Adrenal gland (tissue), 12 donors: ENCODE data around the gene PP2D1. TPM values are rescaled to one million over a fixed set of nuclear protein-coding genes. Genes with fewer than 3 reads are reported as not detected.

Experiments used
- DNase-seq, 7 donors: peaks; one replicate each; pipeline ENCODE4 v3.0.0-alpha.2; 2019 to 2020
- H3K27ac ChIP-seq, 5 donors: fragments of 200-600 bp; sonication (generic) in 4 of 5; 1 replicate in 3 of 5; 2 replicates in 2 of 5; pipeline versions ENCODE4 v1.5.1 to v1.8.0; 2016 to 2020; ENCODE audit warnings: mild to moderate bottlenecking in 1 of 5
- H3K27me3 ChIP-seq: fragments of 200-600 bp; 2 replicates; pipeline ENCODE4 v1.8.0; 2021
- H3K36me3 ChIP-seq, 2 donors: fragments of 200-600 bp; replicated peaks in 1 of 2; 1 replicate in 1 of 2; 2 replicates in 1 of 2; pipeline versions ENCODE4 v1.5.1 to v1.8.0; 2018 to 2022
- H3K4me1 ChIP-seq, 2 donors: fragments of 200-600 bp; replicated peaks in 1 of 2; 1 replicate in 1 of 2; 2 replicates in 1 of 2; pipeline versions ENCODE4 v1.5.1 to v1.8.0; 2018 to 2021
- H3K4me3 ChIP-seq, 4 donors: fragments of 200-600 bp; sonication (generic) in 3 of 4; one replicate each; pipeline ENCODE4 v1.5.1; 2016 to 2018
- H3K9me3 ChIP-seq, 3 donors: fragments of 200-600 bp; sonication (generic) in 1 of 3; replicated peaks in 1 of 3; 1 replicate in 2 of 3; 2 replicates in 1 of 3; pipeline versions ENCODE4 v1.5.1 to v1.8.0; 2016 to 2021
- POLR2A ChIP-seq, 2 donors: fragments of 450-650 bp; IDR thresholded peaks; one replicate each; pipeline ENCODE4 v1.6.1; 2017; ENCODE audit warnings: antibody characterized with exemption in 2 of 2, mild to moderate bottlenecking in 2 of 2, moderate library complexity in 1 of 2
- WGBS, 4 donors: extraction: QIAGEN DNeasy Blood & Tissue Kit in 2 of 4; methylation state at CpG; one replicate each; pipeline versions ENCODE4 v1.1.5 to v1.1.7; 2013 to 2017; 5-methylcytosine and 5-hydroxymethylcytosine counted together
- intact Hi-C, 2 donors: fragments of 100-400 bp; cut with DNase I; formaldehyde crosslinking; loops; one replicate each; pipeline versions ENCODE4 v1.14.1 to v1.15.0; 2022 to 2023
- polyA plus RNA-seq, 3 donors: library from polyadenylated mRNA; stranded (reverse); fragments of 200-250 nt in 2 of 3; fragments of 350-450 nt in 1 of 3; fragmentation: Illumina TruSeq in 1 of 3; extraction: RNeasy Lipid Tissue Mini Kit (QIAGEN cat#74804) in 1 of 3; gene quantifications; one replicate each; pipeline ENCODE4 v1.2.3, GENCODE V29; 2013 to 2014
- total RNA-seq, 9 donors: library from RNA; depleted of rRNA in 4 of 9; stranded (reverse); fragments of >200 nt in 4 of 9; fragments of 120-200 nt in 1 of 9; fragmentation: NEBNext Ultra II Directional in 1 of 9; extraction: Animal tissue kit (Norgen Biotek cat#: 25700) in 1 of 9; gene quantifications; one replicate each; pipeline versions ENCODE4 v1.1.0 to v1.2.4, GENCODE V29; 2013 to 2023
- TF ChIP-seq, protein P1 (sequence below), 6 experiments: fragments of 450-650 bp in 4 of 6; fragments of 200-600 bp in 2 of 6; sonication (generic) in 1 of 6; IDR thresholded peaks; 1 replicate in 5 of 6; 2 replicates in 1 of 6; pipeline versions ENCODE4 v1.5.1 to v1.8.0; 2016 to 2021; ENCODE audit warnings: antibody characterized with exemption in 6 of 6, mild to moderate bottlenecking in 2 of 6, moderate library complexity in 1 of 6
- donor health status: healthy with polysubstance abuse.
- donor health status: Bipolar disorder and iron deficiency.
- donor health status: DM: yes; HTN: yes; CAD: no.
- donor health status: DM: no; HTN: no; CAD: no.
- donor health status: DM: no; HTN: no; CAD: no.
- donor health status: DM: yes; HTN: yes; CAD: no.

PP2D1 gene
- total and polyA plus RNA-seq, 12 donors, result not detected

DNA sequence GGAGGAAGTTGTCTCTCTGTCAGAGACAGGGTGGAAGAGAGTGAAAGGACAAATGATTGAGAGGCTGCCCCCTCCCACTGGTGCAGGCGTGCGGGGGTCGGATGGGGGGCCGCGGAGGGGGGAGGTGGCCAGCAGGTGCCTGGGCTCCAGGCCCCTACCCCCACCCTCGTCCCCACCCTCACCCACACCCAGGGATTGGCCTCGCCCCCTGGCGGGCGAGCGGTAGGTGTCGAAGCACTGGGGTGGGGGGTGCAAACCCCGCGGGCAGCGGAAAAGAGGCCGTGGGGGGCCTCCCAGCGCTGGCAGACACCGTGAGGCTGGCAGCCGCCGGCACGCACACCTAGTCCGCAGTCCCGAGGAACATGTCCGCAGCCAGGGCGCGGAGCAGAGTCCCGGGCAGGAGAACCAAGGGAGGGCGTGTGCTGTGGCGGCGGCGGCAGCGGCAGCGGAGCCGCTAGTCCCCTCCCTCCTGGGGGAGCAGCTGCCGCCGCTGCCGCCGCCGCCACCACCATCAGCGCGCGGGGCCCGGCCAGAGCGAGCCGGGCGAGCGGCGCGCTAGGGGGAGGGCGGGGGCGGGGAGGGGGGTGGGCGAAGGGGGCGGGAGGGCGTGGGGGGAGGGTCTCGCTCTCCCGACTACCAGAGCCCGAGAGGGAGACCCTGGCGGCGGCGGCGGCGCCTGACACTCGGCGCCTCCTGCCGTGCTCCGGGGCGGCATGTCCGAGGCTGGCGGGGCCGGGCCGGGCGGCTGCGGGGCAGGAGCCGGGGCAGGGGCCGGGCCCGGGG, 27.9 kb upstream of the PP2D1 start, which contains the start of gene KAT2B:
Gene KAT2B (plus strand): TSS at position 682 of the 783 bp plus-strand sequence. CDS start 32 bp downstream, at position 714.
- Histone ChIP-seq H3K9me3 (no peaks in the 10 kb centered on the region), H3K4me1 (peaks cover 33 to 39% of the 10 kb centered on the region in 2 donors), H3K4me3 (peak within 1 kb of the TSS; percentile 61 to 99 (median 76)), H3K36me3 (no peaks in the 10 kb centered on the region), H3K27ac (peak within 1 kb of the TSS; percentile 79 to 98 (median 88)), H3K27me3 (no peaks in the 10 kb centered on the region)
- DNase-seq, result peak; percentile 71 to 86 (median 80)
- TF ChIP-seq, protein P1, sequence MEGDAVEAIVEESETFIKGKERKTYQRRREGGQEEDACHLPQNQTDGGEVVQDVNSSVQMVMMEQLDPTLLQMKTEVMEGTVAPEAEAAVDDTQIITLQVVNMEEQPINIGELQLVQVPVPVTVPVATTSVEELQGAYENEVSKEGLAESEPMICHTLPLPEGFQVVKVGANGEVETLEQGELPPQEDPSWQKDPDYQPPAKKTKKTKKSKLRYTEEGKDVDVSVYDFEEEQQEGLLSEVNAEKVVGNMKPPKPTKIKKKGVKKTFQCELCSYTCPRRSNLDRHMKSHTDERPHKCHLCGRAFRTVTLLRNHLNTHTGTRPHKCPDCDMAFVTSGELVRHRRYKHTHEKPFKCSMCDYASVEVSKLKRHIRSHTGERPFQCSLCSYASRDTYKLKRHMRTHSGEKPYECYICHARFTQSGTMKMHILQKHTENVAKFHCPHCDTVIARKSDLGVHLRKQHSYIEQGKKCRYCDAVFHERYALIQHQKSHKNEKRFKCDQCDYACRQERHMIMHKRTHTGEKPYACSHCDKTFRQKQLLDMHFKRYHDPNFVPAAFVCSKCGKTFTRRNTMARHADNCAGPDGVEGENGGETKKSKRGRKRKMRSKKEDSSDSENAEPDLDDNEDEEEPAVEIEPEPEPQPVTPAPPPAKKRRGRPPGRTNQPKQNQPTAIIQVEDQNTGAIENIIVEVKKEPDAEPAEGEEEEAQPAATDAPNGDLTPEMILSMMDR (IDR thresholded peaks at IDR 0.05), result peak; percentile 55 to 70 (median 66)
- peak; percentile 16 to 54 for TF ChIP-seq POLR2A (IDR thresholded peaks at IDR 0.05)
- 0 to 1% (median 0%) methylated on average over 5 to 53 of the region's 75 CpGs for WGBS, 4 donors
- intact Hi-C loops, result loop anchor here (10.0 kb wide), 2 partner anchors 95 to 145 kb away; partner anchors contain the start of genes RAB5A (in 1 of the 2) and SGO1 (in 1 of the 2)

DNA sequence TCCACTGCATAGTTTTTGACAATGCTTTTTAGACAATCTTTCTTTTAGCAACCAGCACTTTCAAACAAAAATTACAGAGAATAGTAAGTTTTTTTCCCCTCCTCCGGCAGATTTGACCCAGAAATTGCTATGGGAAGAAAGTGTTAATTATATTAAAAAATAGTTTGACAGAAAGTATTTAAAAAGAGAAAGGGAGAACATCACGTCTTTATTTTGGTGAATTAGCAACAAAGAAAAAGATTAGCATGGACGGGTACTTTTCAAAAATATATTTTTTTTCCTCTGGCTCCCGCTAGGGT, 27.4 kb upstream of the PP2D1 start:
- Histone ChIP-seq H3K36me3 (no peaks in the 10 kb centered on the region), H3K4me1 (peaks cover 33 to 39% of the 10 kb centered on the region in 2 donors), H3K27me3 (no peaks in the 10 kb centered on the region), H3K27ac (peak overlapping the region; percentile 79 to 98 (median 88)), H3K9me3 (no peaks in the 10 kb centered on the region), H3K4me3 (peak overlapping the region; percentile 28 to 99 (median 56))
- no peak for DNase-seq
- TF ChIP-seq POLR2A (IDR thresholded peaks at IDR 0.05), result no peak
- TF ChIP-seq, protein P1 (IDR thresholded peaks at IDR 0.05), result no peak
- intact Hi-C loops, result no loop called here
- 0 to 1% (median 0%) methylated on average over 4 of the region's 4 CpGs for WGBS, 4 donors

DNA sequence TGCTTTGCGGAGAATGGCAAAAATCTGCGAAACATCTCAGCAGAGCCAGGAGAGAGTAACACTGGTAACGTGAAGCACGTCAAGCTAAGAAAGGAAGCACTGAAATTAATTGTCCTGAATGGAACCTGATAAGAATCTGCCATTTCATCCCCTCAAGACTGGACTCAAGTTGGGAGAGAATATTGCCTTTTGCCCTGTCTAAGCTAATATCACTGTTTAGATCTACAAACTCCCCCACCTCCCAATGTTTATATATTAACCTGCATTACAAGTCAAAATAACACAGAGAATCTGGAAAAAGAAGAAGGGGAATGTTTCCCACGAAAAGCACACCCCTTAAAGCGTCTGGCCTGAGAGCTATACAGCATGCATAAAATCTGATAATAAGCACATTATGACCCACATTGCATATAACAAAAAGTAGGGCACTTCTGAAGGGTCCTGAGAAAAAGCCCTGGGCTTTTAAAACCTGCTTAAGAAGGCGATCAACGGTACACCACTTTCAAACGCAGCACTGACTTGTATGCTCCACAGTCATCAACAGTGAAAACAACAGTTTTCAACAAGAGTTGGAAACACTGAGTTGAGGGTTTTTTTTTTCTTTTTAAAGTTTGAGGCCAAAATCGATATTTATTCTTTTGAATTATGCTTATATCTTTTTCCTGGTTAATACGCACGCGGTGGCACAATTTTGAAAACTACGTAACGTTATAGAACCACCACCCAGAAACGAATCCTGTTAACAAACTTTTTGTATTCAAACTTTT, 26.8 kb upstream of the PP2D1 start:
- TF ChIP-seq, protein P1 (IDR thresholded peaks at IDR 0.05), result no peak
- no peak for TF ChIP-seq POLR2A (IDR thresholded peaks at IDR 0.05)
- H3K4me1 ChIP-seq, result peaks cover 31 to 34% of the 10 kb centered on the region in 2 donors
- intact Hi-C loops, result no loop called here
- no peaks in the 10 kb centered on the region for H3K36me3 ChIP-seq
- H3K4me3 ChIP-seq, result peak overlapping the region in 2 of 4 donors; percentile 74 to 99
- no peak for DNase-seq
- peak overlapping the region in 4 of 5 donors; percentile 80 to 98 (median 90) for H3K27ac ChIP-seq
- 11 to 14% (median 13%) methylated on average over 16 of the region's 16 CpGs for WGBS, 4 donors
- no peaks in the 10 kb centered on the region for H3K9me3 ChIP-seq
- H3K27me3 ChIP-seq, result no peaks in the 10 kb centered on the region
